ENCODE data around the gene CCT6B.
A peak's percentile ranks its signal among the peaks of the same experiment; 100 is the strongest.
"Not testable (repeated sequence)": the region's sequence is repeated elsewhere in the genome, so short reads cannot be mapped to it uniquely, and the experiment has no call there.

Gene CCT6B

GRCh38 chr17:34961093-34961911 lies at the start of gene CCT6B, which contains the start of gene ZNF830:
CCT6B (minus strand) TSS chr17:34961460; CDS start chr17:34961393, 67 bp downstream.
ZNF830 (plus strand) TSS chr17:34961540; CDS start chr17:34961567, 27 bp downstream.
- TF ChIP-seq CTCF (IDR thresholded peaks at IDR 0.05; ENCODE audit: insufficient read depth, missing control alignments): no peak
- DNase-seq (ENCODE audit: insufficient read length, low spot score) (peak; percentile 90), FAIRE-seq (no peak)

GRCh38 chr17:35010093-35010492 lies 48.8 kb upstream of the CCT6B start:
- no peak for FAIRE-seq
- no peak for TF ChIP-seq CTCF (IDR thresholded peaks at IDR 0.05; ENCODE audit: insufficient read depth, missing control alignments)
- DNase-seq (ENCODE audit: insufficient read length, low spot score): no peak

GRCh38 chr17:35006961-35007360 lies 45.7 kb upstream of the CCT6B start:
- FAIRE-seq: no peak
- no peak for TF ChIP-seq CTCF (IDR thresholded peaks at IDR 0.05; ENCODE audit: insufficient read depth, missing control alignments)
- DNase-seq (ENCODE audit: insufficient read length, low spot score): no peak

- FAIRE-seq (no peak), DNase-seq (ENCODE audit: insufficient read length, low spot score) (no peak)
- TF ChIP-seq CTCF (IDR thresholded peaks at IDR 0.05; ENCODE audit: insufficient read depth, missing control alignments): no peak
Measured at GRCh38 chr17:35006345-35006744, 45.1 kb upstream of the CCT6B start.

- no peak for FAIRE-seq
- no peak for DNase-seq (ENCODE audit: insufficient read length, low spot score)
- TF ChIP-seq CTCF (IDR thresholded peaks at IDR 0.05; ENCODE audit: insufficient read depth, missing control alignments): no peak
Measured at GRCh38 chr17:35003778-35004177, 42.5 kb upstream of the CCT6B start.

GRCh38 chr17:35002876-35003551 lies 41.8 kb upstream of the CCT6B start:
- TF ChIP-seq CTCF (IDR thresholded peaks at IDR 0.05; ENCODE audit: insufficient read depth, missing control alignments): no peak
- no peak for FAIRE-seq

GRCh38 chr17:35001549-35001948 lies 40.3 kb upstream of the CCT6B start:
- no peak for TF ChIP-seq CTCF (IDR thresholded peaks at IDR 0.05; ENCODE audit: insufficient read depth, missing control alignments)

More at GRCh38 chr17:35002876-35003551, 41.8 kb upstream of the CCT6B start:
- no peak for DNase-seq (ENCODE audit: insufficient read length, low spot score)

GRCh38 chr17:35000965-35001364 lies 39.7 kb upstream of the CCT6B start:
- DNase-seq (ENCODE audit: insufficient read length, low spot score); FAIRE-seq: not testable (repeated sequence)

More at GRCh38 chr17:35001549-35001948, 40.3 kb upstream of the CCT6B start:
- DNase-seq (ENCODE audit: insufficient read length, low spot score) (no peak), FAIRE-seq (no peak)

All from D721Med (cell line).